Breast epithelium (tissue), 4 donors: Measurements from ENCODE around the gene MPP3. TPM values are rescaled to one million over a fixed set of nuclear protein-coding genes. Genes with fewer than 3 reads are reported as not detected.

Source experiments
- DNase-seq, 2 donors: peaks; one replicate each; pipeline ENCODE4 v3.0.0-alpha.2; 2019; ENCODE audit warnings: low spot score in 2 of 2
- H3K27ac ChIP-seq, 2 donors: fragments of 200-600 bp; sonication (generic) in 1 of 2; one replicate each; pipeline ENCODE4 v1.5.1; 2016 to 2019; ENCODE audit warnings: mild to moderate bottlenecking in 1 of 2
- H3K27me3 ChIP-seq, 2 donors: fragments of 200-600 bp; sonication (generic) in 1 of 2; one replicate each; pipeline versions ENCODE4 v1.5.1 to v1.6.0; 2017 to 2019; ENCODE audit warnings: control low read depth in 1 of 2, mild to moderate bottlenecking in 1 of 2
- H3K36me3 ChIP-seq: fragments of 200-600 bp; one replicate; pipeline ENCODE4 v1.5.1; 2019
- H3K4me1 ChIP-seq, 2 donors: fragments of 200-600 bp; sonication (generic); one replicate each; pipeline ENCODE4 v1.5.1; 2016 to 2019; ENCODE audit warnings: control low read depth in 1 of 2
- H3K4me3 ChIP-seq, 3 donors: fragments of 200-600 bp; sonication (generic); 1 replicate in 2 of 3; 2 replicates in 1 of 3; pipeline ENCODE4 v1.5.1; 2016 to 2019; ENCODE audit warnings: mild to moderate bottlenecking in 3 of 3, moderate library complexity in 2 of 3
- H3K9me3 ChIP-seq, 2 donors: fragments of 200-600 bp; sonication (generic) in 1 of 2; one replicate each; pipeline ENCODE4 v1.5.1; 2016 to 2019; ENCODE audit warnings: control low read depth in 1 of 2
- POLR2A ChIP-seq: fragments of 450-650 bp; IDR thresholded peaks from one replicate; pipeline ENCODE4 v1.6.1; 2016; ENCODE audit warnings: antibody characterized with exemption, mild to moderate bottlenecking, moderate library complexity
- POLR2AphosphoS5 ChIP-seq, 3 donors: sonication (generic); formaldehyde crosslinking; IDR thresholded peaks; one replicate each; pipeline ENCODE4 v1.6.1; 2017; ENCODE audit warnings: antibody characterized with exemption in 3 of 3
- intact Hi-C: fragments of 100-400 bp; cut with DNase I; formaldehyde crosslinking; loops from one replicate; pipeline ENCODE4 v1.15.1; 2023; ENCODE audit warnings: low total_unique reads
- total RNA-seq, 3 donors: library from RNA; depleted of rRNA; stranded (reverse); fragments of >200 nt; gene quantifications; one replicate each; pipeline ENCODE4 v1.1.0, GENCODE V29; 2016
- TF ChIP-seq, protein P1 (sequence below), 3 donors: fragments of 450-650 bp; IDR thresholded peaks; one replicate each; pipeline ENCODE4 v1.5.1; 2016 to 2017; ENCODE audit warnings: antibody characterized with exemption in 3 of 3, mild to moderate bottlenecking in 3 of 3, moderate library complexity in 3 of 3

The MPP3 gene
- total RNA-seq, 3 donors from 2014 or later, result 24.2 to 26.3 (median 26.2) TPM

DNA sequence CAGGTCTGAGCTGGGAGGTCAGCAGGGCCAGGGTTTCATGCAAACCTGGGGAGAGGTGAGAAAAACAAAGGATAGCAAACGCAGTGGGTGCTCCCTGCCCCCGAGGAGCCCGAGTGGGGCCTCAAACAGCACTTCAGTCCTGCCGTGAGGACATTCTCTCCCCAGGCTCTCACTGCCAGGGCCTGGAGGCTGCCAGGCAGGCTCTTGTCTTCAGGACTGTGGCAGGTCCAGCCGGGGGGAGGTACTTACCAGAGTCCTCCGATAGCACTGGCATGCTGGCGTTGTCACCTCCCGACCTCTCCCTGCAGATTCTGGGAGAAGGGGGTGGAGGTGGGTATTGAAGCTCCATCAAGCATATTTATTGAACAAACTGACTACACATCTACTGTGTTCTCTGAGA lies 1.3 kb downstream of the MPP3 start:
- DNase-seq, result no peak
- no peak overlapping the region for H3K27ac ChIP-seq
- H3K9me3 ChIP-seq, result no peaks in the 10 kb centered on the region
- no peaks in the 10 kb centered on the region for H3K36me3 ChIP-seq
- intact Hi-C loops, result loop anchor here (10.0 kb wide), 1 partner anchor 57 kb away; the partner anchor contains the start of gene DUSP3
- H3K4me1 ChIP-seq, result peaks cover 0 to 7% of the 10 kb centered on the region in 2 donors
- H3K27me3 ChIP-seq, result no peaks in the 10 kb centered on the region
- no peak for TF ChIP-seq POLR2AphosphoS5 (IDR thresholded peaks at IDR 0.05)
- TF ChIP-seq, protein P1, sequence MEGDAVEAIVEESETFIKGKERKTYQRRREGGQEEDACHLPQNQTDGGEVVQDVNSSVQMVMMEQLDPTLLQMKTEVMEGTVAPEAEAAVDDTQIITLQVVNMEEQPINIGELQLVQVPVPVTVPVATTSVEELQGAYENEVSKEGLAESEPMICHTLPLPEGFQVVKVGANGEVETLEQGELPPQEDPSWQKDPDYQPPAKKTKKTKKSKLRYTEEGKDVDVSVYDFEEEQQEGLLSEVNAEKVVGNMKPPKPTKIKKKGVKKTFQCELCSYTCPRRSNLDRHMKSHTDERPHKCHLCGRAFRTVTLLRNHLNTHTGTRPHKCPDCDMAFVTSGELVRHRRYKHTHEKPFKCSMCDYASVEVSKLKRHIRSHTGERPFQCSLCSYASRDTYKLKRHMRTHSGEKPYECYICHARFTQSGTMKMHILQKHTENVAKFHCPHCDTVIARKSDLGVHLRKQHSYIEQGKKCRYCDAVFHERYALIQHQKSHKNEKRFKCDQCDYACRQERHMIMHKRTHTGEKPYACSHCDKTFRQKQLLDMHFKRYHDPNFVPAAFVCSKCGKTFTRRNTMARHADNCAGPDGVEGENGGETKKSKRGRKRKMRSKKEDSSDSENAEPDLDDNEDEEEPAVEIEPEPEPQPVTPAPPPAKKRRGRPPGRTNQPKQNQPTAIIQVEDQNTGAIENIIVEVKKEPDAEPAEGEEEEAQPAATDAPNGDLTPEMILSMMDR (IDR thresholded peaks at IDR 0.05), result no peak
- TF ChIP-seq POLR2A, result no peak
- H3K4me3 ChIP-seq, result peak overlapping the region in 2 of 3 donors; percentile 88 to 90

DNA sequence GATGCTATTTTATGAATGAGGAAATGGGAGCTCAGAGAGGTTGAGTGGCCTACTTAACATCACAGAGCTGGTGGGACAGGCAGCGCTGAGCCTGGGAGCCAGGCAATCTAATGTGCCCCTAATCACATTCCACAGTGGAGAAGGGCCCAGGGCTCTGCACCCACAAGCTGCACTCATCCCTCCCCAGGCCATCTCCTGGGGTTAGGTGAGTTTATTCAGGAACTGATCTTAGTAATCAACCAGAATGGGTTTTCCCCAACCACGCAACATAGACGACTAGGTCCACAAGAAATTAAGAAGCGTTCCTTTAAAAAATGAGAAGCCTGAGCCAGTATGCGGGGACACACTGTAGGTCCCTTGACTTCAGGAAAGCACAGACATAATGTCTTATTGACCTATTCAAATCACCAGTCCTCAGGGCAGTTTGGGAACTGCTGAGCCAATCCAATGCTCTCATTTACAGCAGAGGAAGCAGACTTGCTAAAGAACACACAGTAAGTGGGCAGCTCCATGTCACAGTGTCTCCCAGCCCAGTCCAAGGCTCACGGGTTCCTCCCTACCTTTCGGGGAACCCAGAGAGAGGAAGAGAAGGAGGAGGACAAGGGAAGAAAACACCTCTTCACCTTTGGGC lies 2.3 kb downstream of the MPP3 start:
- peaks cover 0 to 7% of the 10 kb centered on the region in 2 donors for H3K4me1 ChIP-seq
- intact Hi-C loops, result loop anchor here (10.0 kb wide), 1 partner anchor 56 kb away; the partner anchor contains the start of gene DUSP3
- H3K27ac ChIP-seq, result no peak overlapping the region
- H3K36me3 ChIP-seq, result no peaks in the 10 kb centered on the region
- H3K4me3 ChIP-seq, result no peak overlapping the region
- TF ChIP-seq POLR2A, result no peak
- TF ChIP-seq POLR2AphosphoS5 (IDR thresholded peaks at IDR 0.05), result no peak
- TF ChIP-seq, protein P1 (IDR thresholded peaks at IDR 0.05), result no peak
- no peaks in the 10 kb centered on the region for H3K9me3 ChIP-seq
- no peak for DNase-seq
- H3K27me3 ChIP-seq, result no peaks in the 10 kb centered on the region

DNA sequence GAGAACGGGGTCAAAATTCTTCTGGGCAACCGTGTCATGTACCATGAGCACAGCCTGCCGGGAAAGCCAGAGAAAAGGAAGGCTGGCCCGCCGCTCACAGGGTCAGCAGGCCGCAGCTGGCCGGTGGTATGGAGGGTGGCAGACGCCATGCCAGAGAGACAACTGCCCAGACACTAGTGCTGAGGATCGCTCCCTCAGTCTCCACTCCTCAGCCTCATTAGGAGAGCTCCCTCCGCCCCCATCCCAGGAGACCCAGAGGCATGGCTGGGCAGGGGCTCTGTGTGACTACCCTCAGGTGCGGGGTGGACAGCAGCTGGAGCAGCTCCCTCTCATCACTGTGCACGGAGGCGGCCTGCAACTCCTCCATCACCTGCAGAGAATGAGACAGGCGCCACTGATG lies 3.2 kb downstream of the MPP3 start:
- TF ChIP-seq POLR2A, result no peak
- no peak for TF ChIP-seq POLR2AphosphoS5 (IDR thresholded peaks at IDR 0.05)
- TF ChIP-seq, protein P1 (IDR thresholded peaks at IDR 0.05), result no peak
- Histone ChIP-seq H3K27me3 (no peaks in the 10 kb centered on the region), H3K27ac (no peak overlapping the region), H3K4me3 (no peak overlapping the region), H3K4me1 (peaks cover 0 to 7% of the 10 kb centered on the region in 2 donors), H3K9me3 (no peaks in the 10 kb centered on the region), H3K36me3 (no peaks in the 10 kb centered on the region)
- no peak for DNase-seq
- intact Hi-C loops, result loop anchor here (10.0 kb wide), 1 partner anchor 55 kb away; the partner anchor contains the start of gene DUSP3

DNA sequence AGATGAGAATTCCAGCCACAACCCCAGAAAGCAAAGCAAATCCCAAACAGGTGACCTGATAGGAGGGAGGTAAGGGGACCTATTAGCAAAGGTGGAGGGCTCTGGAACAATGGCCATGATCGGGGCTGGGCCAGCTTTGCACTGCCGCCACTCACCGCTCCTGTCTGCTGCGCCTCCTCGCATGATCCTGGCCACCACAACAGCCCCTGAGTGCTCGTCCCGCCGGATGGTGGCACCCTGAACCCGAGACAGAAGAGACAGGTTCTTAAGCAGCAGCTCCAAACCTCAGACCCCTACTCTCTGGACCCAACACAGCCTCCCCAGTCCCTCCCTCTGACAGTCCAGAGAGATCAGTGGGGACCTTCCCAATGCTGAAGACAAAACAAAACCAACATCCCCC lies 5.3 kb downstream of the MPP3 start:
- no peak overlapping the region for H3K27ac ChIP-seq
- DNase-seq, result no peak
- H3K4me3 ChIP-seq, result no peak overlapping the region
- peaks cover 0 to 8% of the 10 kb centered on the region in 2 donors for H3K4me1 ChIP-seq
- intact Hi-C loops, result no loop called here
- no peak for TF ChIP-seq POLR2A
- TF ChIP-seq, protein P1 (IDR thresholded peaks at IDR 0.05), result no peak
- no peak for TF ChIP-seq POLR2AphosphoS5 (IDR thresholded peaks at IDR 0.05)
- no peaks in the 10 kb centered on the region for H3K9me3 ChIP-seq
- no peaks in the 10 kb centered on the region for H3K27me3 ChIP-seq
- H3K36me3 ChIP-seq, result no peaks in the 10 kb centered on the region

DNA sequence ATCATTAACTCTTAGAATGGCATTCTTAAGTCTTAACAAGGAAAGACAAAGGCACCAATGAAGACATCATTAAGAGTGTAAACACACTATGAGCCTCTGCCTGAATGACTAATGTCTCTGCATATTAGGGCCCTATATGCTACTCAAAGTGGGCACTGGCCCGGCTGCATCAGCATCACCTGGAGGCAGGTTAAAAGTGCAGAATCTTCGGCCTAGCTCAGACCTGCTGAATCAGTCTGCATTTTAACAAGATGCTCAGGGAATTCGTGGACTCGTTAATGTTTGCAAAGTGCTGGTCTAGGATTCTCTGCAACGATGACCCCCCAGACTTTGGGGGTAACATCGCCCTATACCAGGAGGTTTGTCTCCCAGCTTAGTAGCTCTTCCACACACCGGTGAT lies 6.7 kb downstream of the MPP3 start:
- H3K27ac ChIP-seq, result no peak overlapping the region
- no peak for DNase-seq
- intact Hi-C loops, result no loop called here

More for the DNA sequence above, 6.7 kb downstream of the MPP3 start:
- H3K36me3 ChIP-seq, result no peaks in the 10 kb centered on the region
- H3K9me3 ChIP-seq, result no peaks in the 10 kb centered on the region
- H3K4me1 ChIP-seq, result peaks cover 0 to 8% of the 10 kb centered on the region in 2 donors
- H3K27me3 ChIP-seq, result no peaks in the 10 kb centered on the region
- H3K4me3 ChIP-seq, result no peak overlapping the region
- TF ChIP-seq, protein P1 (IDR thresholded peaks at IDR 0.05), result no peak
- no peak for TF ChIP-seq POLR2AphosphoS5 (IDR thresholded peaks at IDR 0.05)
- TF ChIP-seq POLR2A, result no peak
